HepG2 (cell line): Measurements from ENCODE around the gene SLC7A10. TPM values are rescaled to one million over a fixed set of nuclear protein-coding genes. Genes with fewer than 3 reads are reported as not detected.

Experiments used
- ATF7 ChIP-seq, 2 experiments: fragments of 450-650 bp in 1 of 2; sonication (generic) in 1 of 2; formaldehyde crosslinking in 1 of 2; IDR thresholded peaks; 2 replicates each; pipeline versions ENCODE4 v1.4.0 to v1.6.1; 2016 to 2020; ENCODE audit warnings: antibody characterized with exemption in 1 of 2, mild to moderate bottlenecking in 1 of 2, missing genetic modification reagents in 1 of 2
- EP300 ChIP-seq, 3 experiments: sonication (generic) in 1 of 3; formaldehyde crosslinking in 1 of 3; IDR thresholded peaks; 2 replicates each; pipeline versions ENCODE4 v1.5.1 to v1.6.1; 2011 to 2020; ENCODE audit warnings: low read depth in 2 of 3, low read length in 2 of 3, borderline replicate concordance in 1 of 3, improper control_type of control experiment in 1 of 3, mild to moderate bottlenecking in 1 of 3, missing genetic modification reagents in 1 of 3, moderate library complexity in 1 of 3
- GATA4 ChIP-seq: sonication (generic); IDR thresholded peaks from 2 replicates; pipeline ENCODE4 v1.6.1; 2016; ENCODE audit warnings: antibody characterized with exemption, low read depth, borderline replicate concordance
- HDAC2 ChIP-seq: sonication (generic); formaldehyde crosslinking; IDR thresholded peaks from 2 replicates; pipeline ENCODE4 v1.4.0; 2020; ENCODE audit warnings: missing genetic modification reagents
- MED1 ChIP-seq: sonication (generic); formaldehyde crosslinking; IDR thresholded peaks from 2 replicates; pipeline ENCODE4 v1.4.0; 2020; ENCODE audit warnings: missing genetic modification reagents
- MEIS1 ChIP-seq: sonication (generic); formaldehyde crosslinking; IDR thresholded peaks from 2 replicates; pipeline ENCODE4 v1.9.0; 2021; ENCODE audit warnings: mild to moderate bottlenecking, missing genetic modification reagents, moderate library complexity, borderline replicate concordance
- NR2C2 ChIP-seq: sonication (generic); formaldehyde crosslinking; IDR thresholded peaks from 2 replicates; pipeline ENCODE4 v1.4.0; 2020; ENCODE audit warnings: missing genetic modification reagents, mild to moderate bottlenecking, moderate library complexity, borderline replicate concordance
- PHF5A ChIP-seq: IDR thresholded peaks from one replicate; pipeline ENCODE4 v1.6.1; 2018; ENCODE audit warnings: low read depth, missing genetic modification reagents; ENCODE audit not compliant: unreplicated experiment
- PRPF4 ChIP-seq: fragments of 200-400 bp; formaldehyde crosslinking; IDR thresholded peaks from 2 replicates; pipeline ENCODE4 v1.6.1; 2016; ENCODE audit warnings: low read length, low read depth; ENCODE audit not compliant: poor library complexity, severe bottlenecking
- RNF2 ChIP-seq: fragments of 450-650 bp; conservative IDR thresholded peaks from 2 replicates; pipeline ENCODE4 v1.6.1; 2016; ENCODE audit warnings: low read depth
- TCF7L2 ChIP-seq: IDR thresholded peaks from 2 replicates; pipeline ENCODE4 v1.6.1; 2011; ENCODE audit warnings: mild to moderate bottlenecking, low read depth, low read length, moderate library complexity
- ZMYM3 ChIP-seq: sonication (generic); formaldehyde crosslinking; IDR thresholded peaks from 2 replicates; pipeline ENCODE4 v1.5.1; 2020; ENCODE audit warnings: mild to moderate bottlenecking, missing genetic modification reagents
- ZNF296 ChIP-seq: sonication (generic); formaldehyde crosslinking; conservative IDR thresholded peaks from 2 replicates; pipeline ENCODE4 v1.5.0; 2020; ENCODE audit warnings: mild to moderate bottlenecking, missing genetic modification reagents
- ZNF350 ChIP-seq: sonication (generic); formaldehyde crosslinking; IDR thresholded peaks from 2 replicates; pipeline ENCODE4 v1.4.0; 2020; ENCODE audit warnings: mild to moderate bottlenecking, low read depth, missing genetic modification reagents, borderline replicate concordance
- ZNF382 ChIP-seq: sonication (generic); formaldehyde crosslinking; IDR thresholded peaks from 2 replicates; pipeline ENCODE4 v1.5.0; 2020; ENCODE audit warnings: missing genetic modification reagents, mild to moderate bottlenecking, borderline replicate concordance
- ZNF850 ChIP-seq: sonication (generic); formaldehyde crosslinking; conservative IDR thresholded peaks from 2 replicates; pipeline ENCODE4 v1.9.0; 2021; ENCODE audit warnings: mild to moderate bottlenecking, missing genetic modification reagents
- polyA plus RNA-seq, 8 experiments: library from polyadenylated mRNA; depleted of rRNA in 3 of 8; stranded (reverse) in 7 of 8; unstranded in 1 of 8; fragments of >200 nt; fragmentation: Illumina TruSeq in 4 of 8; extraction: Trizol in 4 of 8; gene quantifications; 2 replicates each; pipeline versions ENCODE4 v1.2.1 to v1.2.3, GENCODE V29; 2011 to 2016; ENCODE audit warnings: low read depth in 4 of 8, missing spikeins in 1 of 8, mixed read lengths in 1 of 8; ENCODE audit not compliant: insufficient read depth in 1 of 8
- total RNA-seq, 5 experiments: library from RNA; depleted of rRNA; stranded (reverse); fragments of >200 nt; fragmentation: Illumina TruSeq; extraction: Trizol; gene quantifications; 2 replicates each; pipeline ENCODE4 v1.2.3, GENCODE V29; 2016; ENCODE audit warnings: low read depth in 1 of 5
- TF ChIP-seq, protein P1 (sequence below): sonication (generic); formaldehyde crosslinking; IDR thresholded peaks from 2 replicates; pipeline ENCODE4 v1.4.0; 2020; ENCODE audit warnings: missing genetic modification reagents
- TF ChIP-seq, protein P2 (sequence below): sonication (generic); formaldehyde crosslinking; IDR thresholded peaks from 2 replicates; pipeline ENCODE4 v1.5.1; 2020; ENCODE audit warnings: missing genetic modification reagents, mild to moderate bottlenecking, borderline replicate concordance
- TF ChIP-seq, protein P3 (sequence below): sonication (generic); formaldehyde crosslinking; conservative IDR thresholded peaks from 2 replicates; pipeline ENCODE4 v1.4.0; 2020; ENCODE audit warnings: missing genetic modification reagents
- TF ChIP-seq, protein P4 (sequence below): sonication (generic); formaldehyde crosslinking; IDR thresholded peaks from 2 replicates; pipeline ENCODE4 v1.4.0; 2020; ENCODE audit warnings: missing genetic modification reagents, borderline replicate concordance
- TF ChIP-seq, protein P5 (sequence below): sonication (generic); formaldehyde crosslinking; IDR thresholded peaks from 2 replicates; pipeline ENCODE4 v1.9.0; 2021; ENCODE audit warnings: missing genetic modification reagents, mild to moderate bottlenecking, borderline replicate concordance

Gene SLC7A10
- total and polyA plus RNA-seq, 2 of the 13 experiments (the other 11 are each of a cell fraction or from before 2014, with no cell fraction given), result 1.1 to 2.2 TPM

GRCh38 chr19:33247441-33247819, 21.8 kb upstream of the SLC7A10 start (continued):
- TF ChIP-seq, protein P1, sequence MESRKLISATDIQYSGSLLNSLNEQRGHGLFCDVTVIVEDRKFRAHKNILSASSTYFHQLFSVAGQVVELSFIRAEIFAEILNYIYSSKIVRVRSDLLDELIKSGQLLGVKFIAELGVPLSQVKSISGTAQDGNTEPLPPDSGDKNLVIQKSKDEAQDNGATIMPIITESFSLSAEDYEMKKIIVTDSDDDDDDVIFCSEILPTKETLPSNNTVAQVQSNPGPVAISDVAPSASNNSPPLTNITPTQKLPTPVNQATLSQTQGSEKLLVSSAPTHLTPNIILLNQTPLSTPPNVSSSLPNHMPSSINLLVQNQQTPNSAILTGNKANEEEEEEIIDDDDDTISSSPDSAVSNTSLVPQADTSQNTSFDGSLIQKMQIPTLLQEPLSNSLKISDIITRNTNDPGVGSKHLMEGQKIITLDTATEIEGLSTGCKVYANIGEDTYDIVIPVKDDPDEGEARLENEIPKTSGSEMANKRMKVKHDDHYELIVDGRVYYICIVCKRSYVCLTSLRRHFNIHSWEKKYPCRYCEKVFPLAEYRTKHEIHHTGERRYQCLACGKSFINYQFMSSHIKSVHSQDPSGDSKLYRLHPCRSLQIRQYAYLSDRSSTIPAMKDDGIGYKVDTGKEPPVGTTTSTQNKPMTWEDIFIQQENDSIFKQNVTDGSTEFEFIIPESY (CRISPR knock-in tag), result no peak
- TF ChIP-seq, protein P2, sequence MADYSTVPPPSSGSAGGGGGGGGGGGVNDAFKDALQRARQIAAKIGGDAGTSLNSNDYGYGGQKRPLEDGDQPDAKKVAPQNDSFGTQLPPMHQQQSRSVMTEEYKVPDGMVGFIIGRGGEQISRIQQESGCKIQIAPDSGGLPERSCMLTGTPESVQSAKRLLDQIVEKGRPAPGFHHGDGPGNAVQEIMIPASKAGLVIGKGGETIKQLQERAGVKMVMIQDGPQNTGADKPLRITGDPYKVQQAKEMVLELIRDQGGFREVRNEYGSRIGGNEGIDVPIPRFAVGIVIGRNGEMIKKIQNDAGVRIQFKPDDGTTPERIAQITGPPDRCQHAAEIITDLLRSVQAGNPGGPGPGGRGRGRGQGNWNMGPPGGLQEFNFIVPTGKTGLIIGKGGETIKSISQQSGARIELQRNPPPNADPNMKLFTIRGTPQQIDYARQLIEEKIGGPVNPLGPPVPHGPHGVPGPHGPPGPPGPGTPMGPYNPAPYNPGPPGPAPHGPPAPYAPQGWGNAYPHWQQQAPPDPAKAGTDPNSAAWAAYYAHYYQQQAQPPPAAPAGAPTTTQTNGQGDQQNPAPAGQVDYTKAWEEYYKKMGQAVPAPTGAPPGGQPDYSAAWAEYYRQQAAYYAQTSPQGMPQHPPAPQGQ (CRISPR knock-in tag), result no peak
- TF ChIP-seq PHF5A, result no peak
- TF ChIP-seq RNF2, result no peak
- TF ChIP-seq, protein P3, sequence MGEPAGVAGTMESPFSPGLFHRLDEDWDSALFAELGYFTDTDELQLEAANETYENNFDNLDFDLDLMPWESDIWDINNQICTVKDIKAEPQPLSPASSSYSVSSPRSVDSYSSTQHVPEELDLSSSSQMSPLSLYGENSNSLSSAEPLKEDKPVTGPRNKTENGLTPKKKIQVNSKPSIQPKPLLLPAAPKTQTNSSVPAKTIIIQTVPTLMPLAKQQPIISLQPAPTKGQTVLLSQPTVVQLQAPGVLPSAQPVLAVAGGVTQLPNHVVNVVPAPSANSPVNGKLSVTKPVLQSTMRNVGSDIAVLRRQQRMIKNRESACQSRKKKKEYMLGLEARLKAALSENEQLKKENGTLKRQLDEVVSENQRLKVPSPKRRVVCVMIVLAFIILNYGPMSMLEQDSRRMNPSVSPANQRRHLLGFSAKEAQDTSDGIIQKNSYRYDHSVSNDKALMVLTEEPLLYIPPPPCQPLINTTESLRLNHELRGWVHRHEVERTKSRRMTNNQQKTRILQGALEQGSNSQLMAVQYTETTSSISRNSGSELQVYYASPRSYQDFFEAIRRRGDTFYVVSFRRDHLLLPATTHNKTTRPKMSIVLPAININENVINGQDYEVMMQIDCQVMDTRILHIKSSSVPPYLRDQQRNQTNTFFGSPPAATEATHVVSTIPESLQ (CRISPR knock-in tag), result no peak
- TF ChIP-seq ZNF350 (CRISPR knock-in tag), result peak; percentile 64; the same call in 1 of the 2 replicates
- no peak for TF ChIP-seq TCF7L2
- peak; percentile 61; the same call in 1 of the 2 replicates for TF ChIP-seq ZMYM3 (CRISPR knock-in tag)
- TF ChIP-seq GATA4, result no peak
- TF ChIP-seq NR2C2 (CRISPR knock-in tag), result peak; percentile 98
- no peak for TF ChIP-seq ATF7 (IDR thresholded peaks at IDR 0.05)
- TF ChIP-seq ATF7 (CRISPR knock-in tag; IDR thresholded peaks at IDR 0.05), result 0 out of 2 replicates have a peak, but pooled peaks have one; percentile 44
- TF ChIP-seq, protein P4, sequence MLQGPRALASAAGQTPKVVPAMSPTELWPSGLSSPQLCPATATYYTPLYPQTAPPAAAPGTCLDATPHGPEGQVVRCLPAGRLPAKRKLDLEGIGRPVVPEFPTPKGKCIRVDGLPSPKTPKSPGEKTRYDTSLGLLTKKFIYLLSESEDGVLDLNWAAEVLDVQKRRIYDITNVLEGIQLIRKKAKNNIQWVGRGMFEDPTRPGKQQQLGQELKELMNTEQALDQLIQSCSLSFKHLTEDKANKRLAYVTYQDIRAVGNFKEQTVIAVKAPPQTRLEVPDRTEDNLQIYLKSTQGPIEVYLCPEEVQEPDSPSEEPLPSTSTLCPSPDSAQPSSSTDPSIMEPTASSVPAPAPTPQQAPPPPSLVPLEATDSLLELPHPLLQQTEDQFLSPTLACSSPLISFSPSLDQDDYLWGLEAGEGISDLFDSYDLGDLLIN (CRISPR knock-in tag), result no peak
- no peak for TF ChIP-seq ZNF382 (CRISPR knock-in tag)
- TF ChIP-seq PRPF4, result no peak
- TF ChIP-seq ZNF850 (CRISPR knock-in tag), result no peak
- peak in 1 of 2 experiments; percentile 79; a peak in 2 of 4 replicates for TF ChIP-seq EP300 (IDR thresholded peaks at IDR 0.05; ENCODE audit: low read depth in 2 of 2, low read length in 2 of 2)
- no peak for TF ChIP-seq EP300 (CRISPR knock-in tag; IDR thresholded peaks at IDR 0.05; ENCODE audit: borderline replicate concordance)
- TF ChIP-seq HDAC2 (CRISPR knock-in tag), result peak; percentile 62
- TF ChIP-seq MEIS1 (CRISPR knock-in tag), result no peak
- TF ChIP-seq, protein P5, sequence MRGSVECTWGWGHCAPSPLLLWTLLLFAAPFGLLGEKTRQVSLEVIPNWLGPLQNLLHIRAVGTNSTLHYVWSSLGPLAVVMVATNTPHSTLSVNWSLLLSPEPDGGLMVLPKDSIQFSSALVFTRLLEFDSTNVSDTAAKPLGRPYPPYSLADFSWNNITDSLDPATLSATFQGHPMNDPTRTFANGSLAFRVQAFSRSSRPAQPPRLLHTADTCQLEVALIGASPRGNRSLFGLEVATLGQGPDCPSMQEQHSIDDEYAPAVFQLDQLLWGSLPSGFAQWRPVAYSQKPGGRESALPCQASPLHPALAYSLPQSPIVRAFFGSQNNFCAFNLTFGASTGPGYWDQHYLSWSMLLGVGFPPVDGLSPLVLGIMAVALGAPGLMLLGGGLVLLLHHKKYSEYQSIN (CRISPR knock-in tag), result no peak
- peak; percentile 86; the same call in 1 of the 2 replicates for TF ChIP-seq ZNF296
- peak; percentile 67 for TF ChIP-seq MED1
